SK-N-SH (cell line): ENCODE results near the gene FN3K. TPM values are rescaled to one million over a fixed set of nuclear protein-coding genes. Genes with fewer than 3 reads are reported as not detected.

Experiments used
- CTCF ChIA-PET: fragments of 300-600, 350-600 bp; formaldehyde crosslinking; extraction: SDS; loops from one replicate; lab custom pipeline; 2021; lab: Yijun Ruan, JAX
- POLR2A ChIA-PET: fragments of 350-600 bp; sonication (Branson Sonifier 250); formaldehyde crosslinking; extraction: SDS; loops from one replicate; lab custom pipeline; 2020; ENCODE audit warnings: antibody characterized with exemption, inconsistent platforms; lab: Yijun Ruan, JAX
- DNase-seq: peaks from one replicate; pipeline ENCODE4 v3.0.0; 2012
- H2AFZ ChIP-seq: fragments of 200-600 bp; sonication (generic); 2 replicates; pipeline ENCODE4 v1.8.1; 2016; ENCODE audit warnings: antibody characterized with exemption, mild to moderate bottlenecking, low read depth
- H3F3A ChIP-seq: fragments of 200-600 bp; sonication (generic); replicated peaks from 2 replicates; pipeline ENCODE3; 2016; ENCODE audit warnings: antibody characterized with exemption, mild to moderate bottlenecking; ENCODE audit not compliant: insufficient read depth
- H3K27ac ChIP-seq, 2 experiments: fragments of 200-500 bp in 1 of 2; fragments of 200-600 bp in 1 of 2; sonication (Bioruptor generic) in 1 of 2; sonication (generic), shearing (Covaris generic) in 1 of 2; 2 replicates each; pipeline versions ENCODE4 v1.5.1 to v1.6.1; 2014 to 2016; ENCODE audit warnings: low read depth in 2 of 2, inconsistent platforms in 1 of 2, low read length in 1 of 2, mild to moderate bottlenecking in 1 of 2, mixed read lengths in 1 of 2
- H3K27me3 ChIP-seq: fragments of 200-600 bp; sonication (generic), shearing (Covaris generic); 2 replicates; pipeline ENCODE4 v1.6.1; 2016; ENCODE audit warnings: mixed run types; ENCODE audit not compliant: insufficient read depth
- H3K36me3 ChIP-seq, 2 experiments: fragments of 200-500 bp in 1 of 2; fragments of 200-600 bp in 1 of 2; sonication (Bioruptor generic) in 1 of 2; sonication (generic) in 1 of 2; replicated peaks in 1 of 2; 2 replicates each; pipeline versions ENCODE3 to v1.5.1; 2014 to 2016; ENCODE audit warnings: low read length in 1 of 2, mild to moderate bottlenecking in 1 of 2; ENCODE audit not compliant: insufficient read depth in 2 of 2, control insufficient read depth in 1 of 2
- H3K4me1 ChIP-seq, 2 experiments: fragments of 200-500 bp in 1 of 2; fragments of 200-600 bp in 1 of 2; sonication (Bioruptor generic) in 1 of 2; sonication (generic), shearing (Covaris generic) in 1 of 2; 2 replicates each; pipeline versions ENCODE4 v1.5.1 to v1.6.1; 2014 to 2016; ENCODE audit warnings: low read depth in 1 of 2, low read length in 1 of 2, mixed run types in 1 of 2; ENCODE audit not compliant: insufficient read depth in 2 of 2, control insufficient read depth in 1 of 2
- H3K4me2 ChIP-seq: fragments of 200-600 bp; sonication (generic), shearing (Covaris generic); 2 replicates; pipeline ENCODE4 v1.6.1; 2017; ENCODE audit warnings: mixed run types
- H3K4me3 ChIP-seq, 2 experiments: fragments of 200-500 bp in 1 of 2; fragments of 200-600 bp in 1 of 2; sonication (Bioruptor generic) in 1 of 2; sonication (generic), shearing (Covaris generic) in 1 of 2; 2 replicates each; pipeline versions ENCODE4 v1.5.1 to v1.8.1; 2014 to 2016; ENCODE audit warnings: low read depth in 2 of 2, inconsistent platforms in 1 of 2, low read length in 1 of 2, mild to moderate bottlenecking in 1 of 2, mixed read lengths in 1 of 2, moderate library complexity in 1 of 2
- H3K79me2 ChIP-seq: fragments of 200-600 bp; sonication (generic); 2 replicates; pipeline ENCODE4 v1.8.1; 2017; ENCODE audit warnings: mild to moderate bottlenecking; ENCODE audit not compliant: insufficient read depth
- H3K9ac ChIP-seq: fragments of 200-600 bp; sonication (generic); 2 replicates; pipeline ENCODE4 v1.6.1; 2017; ENCODE audit warnings: mixed run types
- H3K9me2 ChIP-seq: fragments of 200-600 bp; sonication (generic); 2 replicates; pipeline ENCODE4 v1.6.1; 2017; ENCODE audit warnings: mixed run types
- H3K9me3 ChIP-seq: fragments of 200-600 bp; sonication (generic); 2 replicates; pipeline ENCODE4 v1.6.1; 2017; ENCODE audit warnings: mixed run types, mild to moderate bottlenecking, moderate library complexity
- H4K20me1 ChIP-seq: fragments of 200-600 bp; sonication (generic); 2 replicates; pipeline ENCODE4 v1.6.1; 2017; ENCODE audit warnings: mild to moderate bottlenecking, mixed run types; ENCODE audit not compliant: insufficient read depth
- EP300 ChIP-seq, 2 experiments: IDR thresholded peaks; 2 replicates each; pipeline versions ENCODE4 v1.4.0 to v1.6.1; 2012; ENCODE audit warnings: borderline replicate concordance in 1 of 2, low read depth in 1 of 2, low read length in 1 of 2
- EZH2phosphoT487 ChIP-seq: fragments of 200-600 bp; sonication (generic); IDR thresholded peaks from 2 replicates; pipeline ENCODE4 v1.6.1; 2017; ENCODE audit warnings: low read depth, mixed run types, mild to moderate bottlenecking, antibody characterized with exemption, moderate library complexity, borderline replicate concordance
- FOSL2 ChIP-seq: IDR thresholded peaks from 2 replicates; pipeline ENCODE4 v1.4.0; 2012; ENCODE audit warnings: low read depth, mild to moderate bottlenecking, moderate library complexity, borderline replicate concordance
- FOXM1 ChIP-seq: IDR thresholded peaks from 2 replicates; pipeline ENCODE4 v1.4.0; 2012; ENCODE audit warnings: low read depth, mild to moderate bottlenecking
- MEF2A ChIP-seq: IDR thresholded peaks from 2 replicates; pipeline ENCODE4 v1.4.0; 2012; ENCODE audit warnings: low read depth, borderline replicate concordance
- NFIC ChIP-seq: IDR thresholded peaks from 2 replicates; pipeline ENCODE4 v1.4.0; 2012; ENCODE audit warnings: borderline replicate concordance
- NRF1 ChIP-seq: IDR thresholded peaks from 2 replicates; pipeline ENCODE4 v1.6.1; 2012; ENCODE audit warnings: low read depth, mild to moderate bottlenecking, low read length
- POLR2AphosphoS5 ChIP-seq: IDR thresholded peaks from 2 replicates; pipeline ENCODE4 v1.6.1; 2012; ENCODE audit warnings: low read depth, low read length
- RAD21 ChIP-seq: IDR thresholded peaks from 2 replicates; pipeline ENCODE4 v1.6.1; 2012; ENCODE audit warnings: mild to moderate bottlenecking, low read length
- RCOR1 ChIP-seq: fragments of 150-350 bp; IDR thresholded peaks from 2 replicates; pipeline ENCODE4 v1.6.1; 2017; ENCODE audit warnings: antibody characterized with exemption, low read length
- RFX5 ChIP-seq: IDR thresholded peaks from 2 replicates; pipeline ENCODE4 v1.6.1; 2012; ENCODE audit warnings: mild to moderate bottlenecking, improper control_type of control experiment, low read length
- RXRA ChIP-seq: IDR thresholded peaks from 2 replicates; pipeline ENCODE4 v1.4.0; 2012; ENCODE audit warnings: low read depth, mild to moderate bottlenecking, borderline replicate concordance
- SIN3A ChIP-seq: IDR thresholded peaks from 2 replicates; pipeline ENCODE4 v1.6.1; 2012; ENCODE audit warnings: low read depth, mild to moderate bottlenecking, low read length, moderate library complexity, borderline replicate concordance
- SMC3 ChIP-seq: IDR thresholded peaks from 2 replicates; pipeline ENCODE4 v1.6.1; 2012; ENCODE audit warnings: low read depth, low read length, improper control_type of control experiment
- TAF1 ChIP-seq: IDR thresholded peaks from 2 replicates; pipeline ENCODE4 v1.6.1; 2012; ENCODE audit warnings: low read depth, mild to moderate bottlenecking, low read length, moderate library complexity, borderline replicate concordance
- TEAD4 ChIP-seq: IDR thresholded peaks from 2 replicates; pipeline ENCODE4 v1.4.0; 2012; ENCODE audit warnings: mild to moderate bottlenecking, borderline replicate concordance; ENCODE audit not compliant: insufficient read depth
- YY1 ChIP-seq: IDR thresholded peaks from 2 replicates; pipeline ENCODE4 v1.4.0; 2012; ENCODE audit warnings: low read depth, mild to moderate bottlenecking
- WGBS: methylation state at CpG from one replicate; pipeline ENCODE4 v1.1.6; 2017; ENCODE audit warnings: low lambda C conversion rate; 5-methylcytosine and 5-hydroxymethylcytosine counted together
- polyA plus RNA-seq, 3 experiments: library from polyadenylated mRNA; depleted of rRNA; stranded (reverse); fragments of >200 nt; gene quantifications; 2 replicates each; pipeline ENCODE4 v1.2.3, GENCODE V29; 2012
- TF ChIP-seq, protein P1 (sequence below): fragments of 150-350 bp; IDR thresholded peaks from 2 replicates; pipeline ENCODE4 v1.6.1; 2016; ENCODE audit warnings: mild to moderate bottlenecking, low read depth, low read length
- TF ChIP-seq, protein P2 (sequence below): IDR thresholded peaks from 2 replicates; pipeline ENCODE4 v1.6.1; 2012; ENCODE audit warnings: mild to moderate bottlenecking, low read depth, low read length, moderate library complexity
- TF ChIP-seq, protein P3 (sequence below): fragments of 200-600 bp; sonication (generic); IDR thresholded peaks from 2 replicates; pipeline ENCODE4 v1.6.1; 2017; ENCODE audit warnings: antibody characterized with exemption, mild to moderate bottlenecking, moderate library complexity

The FN3K gene
- polyA plus RNA-seq, 1 of the 3 experiments (the other 2 are of a cell fraction): 9.9 TPM

DNA sequence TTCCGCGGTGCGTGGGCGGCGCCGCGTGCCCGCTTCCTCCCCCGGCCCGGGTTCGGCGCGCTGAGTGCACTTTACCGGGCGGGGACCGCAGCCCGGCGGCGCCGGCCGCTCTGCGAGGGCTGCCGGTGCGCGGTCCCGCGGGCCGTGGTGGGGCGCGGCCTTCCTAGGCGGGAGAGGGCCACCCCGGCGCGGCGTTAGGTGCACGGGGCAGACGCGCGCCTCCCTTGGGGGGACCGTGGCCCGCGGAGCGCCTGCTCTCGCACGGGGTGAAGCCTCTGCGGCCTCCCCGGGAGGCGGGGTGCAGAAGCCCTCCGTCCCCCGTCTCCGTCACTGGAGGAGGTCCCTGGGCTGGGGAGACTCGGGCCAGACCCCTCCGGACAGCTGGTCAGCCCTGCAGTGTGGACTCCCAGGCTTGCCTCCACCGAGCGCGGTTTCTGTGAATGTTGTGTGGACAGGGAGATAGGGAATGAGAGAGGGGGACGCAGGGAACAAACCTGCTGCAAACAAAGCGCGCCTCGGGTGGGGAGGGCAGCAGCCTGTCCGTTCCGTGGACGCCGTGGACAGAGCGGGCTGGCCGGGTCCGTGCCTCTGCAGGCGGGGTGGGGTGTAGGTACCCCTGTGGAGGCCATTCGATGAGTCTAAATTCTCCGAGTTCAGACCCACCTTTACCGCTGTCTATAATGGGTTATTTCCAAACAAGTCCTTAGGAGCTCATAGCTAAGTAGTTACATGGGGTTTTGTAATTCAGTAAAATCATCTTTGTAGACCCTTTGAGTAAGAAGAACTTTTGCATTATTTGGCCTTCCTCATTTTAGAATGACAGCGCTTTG lies 17.2 kb downstream of the FN3K start:
- DNase-seq: peak; percentile 84
- Histone ChIP-seq H4K20me1 (peaks cover 23% of the 10 kb centered on the region), H3K79me2 (peaks cover 53% of the 10 kb centered on the region), H3K27me3 (no peaks in the 10 kb centered on the region), H3K9me3 (no peaks in the 10 kb centered on the region), H3K9me2 (no peaks in the 10 kb centered on the region), H3K36me3 (peaks cover 4 to 26% of the 10 kb centered on the region in 2 experiments), H3K4me2 (peak overlapping the region; percentile 93), H3K27ac (peak overlapping the region; percentile 75 to 89), H3F3A (peaks cover 9% of the 10 kb centered on the region), H3K9ac (peak overlapping the region; percentile 63), H3K4me1 (peaks cover 6 to 14% of the 10 kb centered on the region in 2 experiments; a peak in 1 of 4 replicates), H3K4me3 (peak overlapping the region; percentile 78 to 98), H2AFZ (peak overlapping the region; percentile 79)
- ChIA-PET CTCF (interaction anchor here (0.9 to 4.7 kb wide), 3 partner anchors 14 to 139 kb away, joined by 3 to 22 read pairs (median 7); no protein-coding TSS in a partner anchor), POLR2A (no interaction called here)
- WGBS: 3% methylated on average over 33 of the region's 72 CpGs
- TF ChIP-seq EP300 (IDR thresholded peaks at IDR 0.05; ENCODE audit: borderline replicate concordance in 1 of 2, low read depth in 1 of 2, low read length in 1 of 2): no peak
- no peak for TF ChIP-seq SIN3A
- no peak for TF ChIP-seq FOXM1
- no peak for TF ChIP-seq FOSL2
- no peak for TF ChIP-seq YY1
- TF ChIP-seq MEF2A: no peak
- TF ChIP-seq RFX5: no peak
- TF ChIP-seq, protein P1, sequence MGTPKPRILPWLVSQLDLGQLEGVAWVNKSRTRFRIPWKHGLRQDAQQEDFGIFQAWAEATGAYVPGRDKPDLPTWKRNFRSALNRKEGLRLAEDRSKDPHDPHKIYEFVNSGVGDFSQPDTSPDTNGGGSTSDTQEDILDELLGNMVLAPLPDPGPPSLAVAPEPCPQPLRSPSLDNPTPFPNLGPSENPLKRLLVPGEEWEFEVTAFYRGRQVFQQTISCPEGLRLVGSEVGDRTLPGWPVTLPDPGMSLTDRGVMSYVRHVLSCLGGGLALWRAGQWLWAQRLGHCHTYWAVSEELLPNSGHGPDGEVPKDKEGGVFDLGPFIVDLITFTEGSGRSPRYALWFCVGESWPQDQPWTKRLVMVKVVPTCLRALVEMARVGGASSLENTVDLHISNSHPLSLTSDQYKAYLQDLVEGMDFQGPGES: no peak
- TF ChIP-seq RXRA: no peak
- TF ChIP-seq TEAD4: no peak
- TF ChIP-seq TAF1: no peak
- TF ChIP-seq RAD21: no peak
- TF ChIP-seq NFIC: no peak
- TF ChIP-seq, all 33 proteins: peak for 0

DNA sequence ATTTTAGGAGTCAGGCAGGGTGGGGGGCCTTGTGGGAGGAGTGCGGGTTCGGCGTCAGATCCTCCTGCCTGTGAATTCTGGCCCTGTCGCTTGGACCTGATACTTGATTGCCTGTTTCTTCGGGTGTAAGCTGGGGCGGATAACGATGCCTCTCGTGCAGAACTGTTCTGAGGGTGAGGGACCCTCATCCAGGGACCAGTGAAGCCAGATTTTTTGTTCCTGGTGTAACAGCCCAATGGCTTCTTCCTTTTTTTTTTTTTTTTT lies 17.7 kb downstream of the FN3K start:
- H3K9me2 ChIP-seq: no peaks in the 10 kb centered on the region
- peaks cover 23% of the 10 kb centered on the region for H4K20me1 ChIP-seq
- ChIA-PET CTCF (interaction anchor here (0.9 to 4.7 kb wide), 3 partner anchors 14 to 140 kb away, joined by 3 to 22 read pairs (median 7); no protein-coding TSS in a partner anchor), POLR2A (no interaction called here)
- H3K4me3 ChIP-seq: peak overlapping the region; percentile 78 to 98
- no peak overlapping the region for H2AFZ ChIP-seq
- H3K9ac ChIP-seq: peak overlapping the region; percentile 63
- H3F3A ChIP-seq: peaks cover 9% of the 10 kb centered on the region
- H3K79me2 ChIP-seq: peaks cover 58% of the 10 kb centered on the region
- H3K4me1 ChIP-seq: peaks cover 6 to 14% of the 10 kb centered on the region in 2 experiments; a peak in 1 of 4 replicates
- no peaks in the 10 kb centered on the region for H3K9me3 ChIP-seq
- no peak for DNase-seq
- no peaks in the 10 kb centered on the region for H3K27me3 ChIP-seq
- peaks cover 4 to 25% of the 10 kb centered on the region in 2 experiments for H3K36me3 ChIP-seq
- peak overlapping the region in 1 of 2 experiments; percentile 75; a peak in 1 of 4 replicates for H3K27ac ChIP-seq
- H3K4me2 ChIP-seq: peak overlapping the region; percentile 93
- WGBS: 72% methylated on average over 8 of the region's 8 CpGs
- TF ChIP-seq, protein P2, sequence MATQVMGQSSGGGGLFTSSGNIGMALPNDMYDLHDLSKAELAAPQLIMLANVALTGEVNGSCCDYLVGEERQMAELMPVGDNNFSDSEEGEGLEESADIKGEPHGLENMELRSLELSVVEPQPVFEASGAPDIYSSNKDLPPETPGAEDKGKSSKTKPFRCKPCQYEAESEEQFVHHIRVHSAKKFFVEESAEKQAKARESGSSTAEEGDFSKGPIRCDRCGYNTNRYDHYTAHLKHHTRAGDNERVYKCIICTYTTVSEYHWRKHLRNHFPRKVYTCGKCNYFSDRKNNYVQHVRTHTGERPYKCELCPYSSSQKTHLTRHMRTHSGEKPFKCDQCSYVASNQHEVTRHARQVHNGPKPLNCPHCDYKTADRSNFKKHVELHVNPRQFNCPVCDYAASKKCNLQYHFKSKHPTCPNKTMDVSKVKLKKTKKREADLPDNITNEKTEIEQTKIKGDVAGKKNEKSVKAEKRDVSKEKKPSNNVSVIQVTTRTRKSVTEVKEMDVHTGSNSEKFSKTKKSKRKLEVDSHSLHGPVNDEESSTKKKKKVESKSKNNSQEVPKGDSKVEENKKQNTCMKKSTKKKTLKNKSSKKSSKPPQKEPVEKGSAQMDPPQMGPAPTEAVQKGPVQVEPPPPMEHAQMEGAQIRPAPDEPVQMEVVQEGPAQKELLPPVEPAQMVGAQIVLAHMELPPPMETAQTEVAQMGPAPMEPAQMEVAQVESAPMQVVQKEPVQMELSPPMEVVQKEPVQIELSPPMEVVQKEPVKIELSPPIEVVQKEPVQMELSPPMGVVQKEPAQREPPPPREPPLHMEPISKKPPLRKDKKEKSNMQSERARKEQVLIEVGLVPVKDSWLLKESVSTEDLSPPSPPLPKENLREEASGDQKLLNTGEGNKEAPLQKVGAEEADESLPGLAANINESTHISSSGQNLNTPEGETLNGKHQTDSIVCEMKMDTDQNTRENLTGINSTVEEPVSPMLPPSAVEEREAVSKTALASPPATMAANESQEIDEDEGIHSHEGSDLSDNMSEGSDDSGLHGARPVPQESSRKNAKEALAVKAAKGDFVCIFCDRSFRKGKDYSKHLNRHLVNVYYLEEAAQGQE: no peak
- TF ChIP-seq POLR2AphosphoS5: no peak
- TF ChIP-seq, protein P3, sequence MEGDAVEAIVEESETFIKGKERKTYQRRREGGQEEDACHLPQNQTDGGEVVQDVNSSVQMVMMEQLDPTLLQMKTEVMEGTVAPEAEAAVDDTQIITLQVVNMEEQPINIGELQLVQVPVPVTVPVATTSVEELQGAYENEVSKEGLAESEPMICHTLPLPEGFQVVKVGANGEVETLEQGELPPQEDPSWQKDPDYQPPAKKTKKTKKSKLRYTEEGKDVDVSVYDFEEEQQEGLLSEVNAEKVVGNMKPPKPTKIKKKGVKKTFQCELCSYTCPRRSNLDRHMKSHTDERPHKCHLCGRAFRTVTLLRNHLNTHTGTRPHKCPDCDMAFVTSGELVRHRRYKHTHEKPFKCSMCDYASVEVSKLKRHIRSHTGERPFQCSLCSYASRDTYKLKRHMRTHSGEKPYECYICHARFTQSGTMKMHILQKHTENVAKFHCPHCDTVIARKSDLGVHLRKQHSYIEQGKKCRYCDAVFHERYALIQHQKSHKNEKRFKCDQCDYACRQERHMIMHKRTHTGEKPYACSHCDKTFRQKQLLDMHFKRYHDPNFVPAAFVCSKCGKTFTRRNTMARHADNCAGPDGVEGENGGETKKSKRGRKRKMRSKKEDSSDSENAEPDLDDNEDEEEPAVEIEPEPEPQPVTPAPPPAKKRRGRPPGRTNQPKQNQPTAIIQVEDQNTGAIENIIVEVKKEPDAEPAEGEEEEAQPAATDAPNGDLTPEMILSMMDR: no peak
- no peak for TF ChIP-seq RCOR1
- no peak for TF ChIP-seq NRF1
- TF ChIP-seq RXRA: no peak
- TF ChIP-seq MEF2A: no peak
- no peak for TF ChIP-seq EZH2phosphoT487
- no peak for TF ChIP-seq NFIC
- TF ChIP-seq SMC3: no peak
